Measurements from ENCODE around the gene INHA. TPM values are rescaled to one million over a fixed set of nuclear protein-coding genes. Genes with fewer than 3 reads are reported as not detected.

INHA gene
- total RNA-seq, 2 experiments from 2014 or later, result not detected

DNA sequence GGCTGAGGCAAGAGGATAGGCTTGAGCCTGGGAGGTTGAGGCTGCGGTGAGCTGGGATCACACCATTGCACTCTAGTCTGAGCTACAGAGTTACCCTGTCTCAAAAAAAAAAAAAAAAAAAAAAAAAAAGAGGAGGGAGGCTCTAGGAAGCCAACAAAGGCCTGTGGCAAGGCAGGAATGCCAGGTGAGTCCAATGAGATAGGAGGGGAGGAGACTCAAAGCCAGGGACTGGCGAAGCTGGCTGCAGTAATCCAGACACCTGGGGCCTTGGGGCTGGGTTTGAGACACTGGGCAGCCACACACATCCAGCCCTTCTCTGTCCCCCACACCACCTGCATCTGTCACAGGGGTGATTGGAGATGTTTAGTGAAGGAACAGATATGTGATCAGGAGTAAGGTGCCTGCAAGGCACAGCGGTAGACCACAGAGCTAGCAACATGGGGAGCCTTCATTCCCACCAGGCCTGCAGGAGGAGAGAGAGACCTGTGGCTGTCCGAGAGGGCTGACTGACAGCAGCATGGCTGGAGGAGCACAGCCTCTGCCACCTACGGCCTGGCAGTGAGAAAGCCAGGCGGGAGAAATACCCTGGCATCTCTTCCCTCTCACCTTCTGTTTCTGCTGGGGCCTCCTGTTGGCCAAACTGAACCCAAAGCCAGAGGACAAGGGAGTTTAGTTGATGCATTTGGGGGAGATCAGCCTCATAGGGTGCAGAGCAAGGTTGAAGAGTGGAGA lies 38.0 kb upstream of the INHA start:
- intact Hi-C loops (cut with micrococcal nuclease), result no loop called here
- DNase-seq, result no peak
- Mint-ChIP-seq H3K36me3 (peaks cover 3% of the 10 kb centered on the region), H3K9me3 (no peaks in the 10 kb centered on the region), H3K4me1 (ENCODE audit: low read depth) (no peaks in the 10 kb centered on the region), H3K27me3 (peaks cover 29% of the 10 kb centered on the region), H3K4me3 (no peak overlapping the region), H3K27ac (no peak overlapping the region)
- ChIA-PET POLR2A (no interaction called here), CTCF (interaction anchor here (0.6 to 1.3 kb wide), 5 partner anchors 38 to 142 kb away, joined by 3 to 5 read pairs (median 3); a partner anchor contains a TSS)

DNA sequence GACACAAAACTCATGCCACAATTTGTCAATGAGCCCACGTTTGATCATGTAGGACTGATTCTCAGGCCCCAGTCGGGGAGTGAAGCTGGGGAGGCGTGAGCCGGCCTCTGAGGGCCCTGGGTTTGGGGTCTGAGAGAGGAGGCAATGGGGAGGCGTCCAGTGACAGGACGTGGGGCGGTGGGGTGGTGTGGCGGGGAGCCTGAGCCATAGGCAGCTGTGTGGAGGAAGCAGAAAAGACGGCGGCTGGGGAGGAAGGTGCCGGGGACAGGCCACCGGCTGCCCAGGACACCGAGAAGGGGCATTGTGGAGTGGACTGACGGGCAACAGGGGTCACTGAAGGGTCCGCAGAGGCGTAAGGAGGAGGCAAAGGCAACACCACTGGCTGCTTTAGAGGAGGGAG lies 35.7 kb upstream of the INHA start:
- POLR2A ChIA-PET, result no interaction called here
- H3K36me3 Mint-ChIP-seq, result peaks cover 19% of the 10 kb centered on the region

DNA sequence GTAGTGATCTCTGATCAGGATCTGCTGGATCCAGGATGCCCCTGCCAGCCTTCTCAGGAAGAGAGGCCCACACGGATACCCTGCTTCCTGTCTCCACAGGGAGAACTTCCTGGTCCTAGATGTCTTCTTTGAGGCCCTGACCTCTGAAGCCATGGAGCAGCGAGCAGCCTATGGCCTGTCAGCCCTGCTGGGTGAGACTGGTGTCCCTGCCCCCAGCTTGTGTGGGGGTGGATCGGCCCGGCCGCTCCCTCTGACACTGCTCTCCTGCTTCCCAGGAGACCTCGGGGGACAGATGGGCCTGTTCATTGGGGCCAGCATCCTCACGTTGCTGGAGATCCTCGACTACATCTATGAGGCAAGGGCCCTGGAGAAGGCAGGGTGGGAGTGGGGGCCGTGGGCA lies 35.1 kb upstream of the INHA start:
- intact Hi-C loops (cut with micrococcal nuclease), result no loop called here
- no peak overlapping the region for H3K27ac Mint-ChIP-seq
- CTCF ChIA-PET, result interaction anchor here (1.1 to 1.6 kb wide), 4 partner anchors 40 to 135 kb away, joined by 3 to 5 read pairs (median 3); a partner anchor contains a TSS

More for the DNA sequence above, 35.7 kb upstream of the INHA start:
- no peak for DNase-seq
- peaks cover 4% of the 10 kb centered on the region for H3K4me1 Mint-ChIP-seq (ENCODE audit: low read depth)
- CTCF ChIA-PET, result interaction anchor here (1.2 to 1.6 kb wide), 2 partner anchors 40 to 41 kb away, joined by 3 to 5 read pairs; a partner anchor contains a TSS
- peaks cover 8% of the 10 kb centered on the region for H3K27me3 Mint-ChIP-seq
- no peak overlapping the region for H3K27ac Mint-ChIP-seq
- intact Hi-C loops (cut with micrococcal nuclease), result no loop called here
- no peak overlapping the region for H3K4me3 Mint-ChIP-seq
- H3K9me3 Mint-ChIP-seq, result no peaks in the 10 kb centered on the region

DNA sequence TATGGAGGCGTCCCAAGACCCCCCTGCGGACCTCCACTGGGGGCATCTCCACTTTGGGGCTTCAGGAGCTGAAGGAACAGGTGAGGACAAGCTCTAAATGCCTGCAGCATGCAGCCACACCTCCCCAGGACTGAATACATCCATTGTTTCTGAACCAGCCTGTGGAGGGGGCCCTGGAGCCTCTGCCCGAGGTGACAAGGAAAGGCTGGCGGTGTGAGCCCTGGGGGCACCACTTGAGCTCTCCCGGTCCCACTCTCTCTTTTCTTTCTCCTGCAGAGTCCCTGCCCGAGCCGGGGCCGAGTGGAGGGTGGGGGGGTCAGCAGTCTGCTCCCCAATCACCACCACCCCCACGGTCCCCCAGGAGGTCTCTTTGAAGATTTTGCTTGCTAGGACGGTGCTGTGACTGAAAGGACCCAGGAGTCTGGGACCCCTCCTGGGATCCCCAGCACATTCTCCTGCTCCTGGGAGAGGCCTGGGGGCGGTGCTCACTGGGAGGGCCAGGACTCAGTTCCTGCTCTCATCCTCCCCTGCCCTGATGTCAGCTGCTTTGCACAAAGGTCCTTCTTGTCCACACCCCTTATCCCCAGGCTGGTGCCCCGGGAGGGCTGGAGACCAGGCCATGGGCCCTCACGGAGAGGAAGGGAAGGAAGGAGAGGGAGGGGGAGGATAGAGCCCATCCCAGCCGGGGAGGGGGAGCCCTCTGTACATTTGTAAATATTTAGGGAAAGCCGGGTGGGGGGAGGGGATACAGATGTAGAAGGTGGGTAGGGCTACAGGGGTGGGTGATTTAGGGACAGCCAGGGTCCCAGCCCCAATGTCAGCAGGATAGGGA lies 34.2 kb upstream of the INHA start:
- POLR2A ChIA-PET, result no interaction called here
- H3K36me3 Mint-ChIP-seq, result peaks cover 19% of the 10 kb centered on the region
- CTCF ChIA-PET, result interaction anchor here (1.1 to 4.6 kb wide), 7 partner anchors 8 to 136 kb away, joined by 3 to 47 read pairs (median 5); a partner anchor contains a TSS

More for the DNA sequence above, 35.1 kb upstream of the INHA start:
- no peak for DNase-seq
- peaks cover 4% of the 10 kb centered on the region for H3K27me3 Mint-ChIP-seq
- no peaks in the 10 kb centered on the region for H3K9me3 Mint-ChIP-seq
- H3K4me3 Mint-ChIP-seq, result no peak overlapping the region
- POLR2A ChIA-PET, result no interaction called here
- H3K36me3 Mint-ChIP-seq, result peaks cover 19% of the 10 kb centered on the region
- H3K4me1 Mint-ChIP-seq (ENCODE audit: low read depth), result peaks cover 7% of the 10 kb centered on the region

DNA sequence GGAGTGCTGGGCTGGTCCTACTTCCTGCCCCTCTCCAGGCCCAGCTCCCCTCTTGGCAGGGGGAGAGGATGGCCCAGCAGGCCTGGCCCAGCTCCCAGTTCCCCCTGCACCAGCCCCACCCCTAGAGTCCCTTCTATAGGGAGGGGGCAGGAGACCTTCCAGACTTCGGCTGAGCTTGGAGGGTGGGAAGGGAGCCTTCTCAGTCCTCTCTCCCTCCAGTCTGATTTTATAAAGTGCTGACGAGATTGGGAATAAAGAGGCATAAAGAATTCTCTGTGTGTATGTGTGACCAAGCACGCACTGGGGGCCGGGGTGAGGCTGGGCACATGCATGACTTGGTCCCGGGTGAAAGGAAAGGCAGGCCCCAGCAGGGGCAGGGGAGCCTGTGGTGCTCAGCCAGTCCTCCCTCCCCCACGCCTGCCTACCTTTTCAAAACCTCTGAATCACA lies 33.6 kb upstream of the INHA start:
- H3K4me3 Mint-ChIP-seq, result no peak overlapping the region
- ChIA-PET CTCF (interaction anchor here (1.3 to 4.6 kb wide), 4 partner anchors 9 to 136 kb away, joined by 3 to 47 read pairs (median 8); no protein-coding TSS in a partner anchor), POLR2A (no interaction called here)
- intact Hi-C loops (cut with micrococcal nuclease), result no loop called here
- H3K36me3 Mint-ChIP-seq, result peaks cover 19% of the 10 kb centered on the region
- H3K9me3 Mint-ChIP-seq, result no peaks in the 10 kb centered on the region
- H3K27ac Mint-ChIP-seq, result no peak overlapping the region
- H3K4me1 Mint-ChIP-seq (ENCODE audit: low read depth), result peaks cover 14% of the 10 kb centered on the region
- H3K27me3 Mint-ChIP-seq, result peaks cover 4% of the 10 kb centered on the region
- no peak for DNase-seq

More for the DNA sequence above, 34.2 kb upstream of the INHA start:
- H3K4me1 Mint-ChIP-seq (ENCODE audit: low read depth), result peaks cover 14% of the 10 kb centered on the region
- no peak overlapping the region for H3K27ac Mint-ChIP-seq
- DNase-seq, result no peak
- peaks cover 4% of the 10 kb centered on the region for H3K27me3 Mint-ChIP-seq
- intact Hi-C loops (cut with micrococcal nuclease), result no loop called here
- no peaks in the 10 kb centered on the region for H3K9me3 Mint-ChIP-seq
- no peak overlapping the region for H3K4me3 Mint-ChIP-seq

DNA sequence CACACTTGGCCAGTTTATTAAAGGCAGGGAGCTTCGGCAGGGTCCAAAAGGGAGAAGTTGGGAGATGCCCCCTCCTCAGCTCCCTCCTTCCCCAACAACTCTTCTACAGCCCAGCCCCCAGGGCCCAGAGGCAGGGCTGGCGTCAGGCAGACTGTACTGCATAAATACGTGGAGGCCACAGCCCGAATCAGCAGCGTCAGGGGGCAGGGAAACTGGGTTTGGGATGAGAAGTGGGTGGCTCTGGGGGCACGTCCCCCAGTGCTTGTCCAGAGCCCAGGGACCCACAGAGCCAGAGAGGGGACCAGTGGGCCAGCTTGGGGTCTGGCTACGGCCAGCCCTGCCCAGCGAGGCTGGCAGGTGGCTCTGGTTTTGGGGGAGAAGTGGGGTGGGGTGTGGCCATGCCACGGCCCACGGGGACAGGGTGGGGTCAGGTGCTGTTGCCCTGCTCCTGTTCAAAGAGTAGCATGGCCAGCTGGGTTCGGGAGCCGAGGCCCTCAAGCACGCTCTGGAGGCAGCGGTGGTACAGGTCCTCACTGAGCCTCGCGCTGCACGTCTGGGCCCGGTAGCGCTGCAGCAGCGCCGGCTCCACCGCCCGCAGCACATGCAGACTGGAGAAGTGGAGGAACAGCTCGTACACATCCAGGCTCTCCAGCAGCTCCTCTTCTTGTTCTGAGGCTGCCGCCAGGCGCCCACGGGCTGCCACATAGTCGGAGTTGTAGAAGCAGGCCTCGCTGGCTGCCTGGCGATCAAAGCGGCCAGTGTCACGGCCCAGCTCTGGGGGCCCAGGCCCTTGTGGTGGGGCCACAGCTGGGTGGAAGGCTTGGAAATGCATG lies 32.9 kb upstream of the INHA start:
- H3K27me3 Mint-ChIP-seq, result peaks cover 4% of the 10 kb centered on the region
- DNase-seq, result no peak
- CTCF ChIA-PET, result interaction anchor here (0.7 to 6.6 kb wide), 5 partner anchors 10 to 104 kb away, joined by 3 to 73 read pairs (median 10); no protein-coding TSS in a partner anchor
- POLR2A ChIA-PET, result no interaction called here
- no peaks in the 10 kb centered on the region for H3K9me3 Mint-ChIP-seq
- no peak overlapping the region for H3K4me3 Mint-ChIP-seq
- no peak overlapping the region for H3K27ac Mint-ChIP-seq
- peaks cover 15% of the 10 kb centered on the region for H3K4me1 Mint-ChIP-seq (ENCODE audit: low read depth)
- H3K36me3 Mint-ChIP-seq, result peaks cover 19% of the 10 kb centered on the region
- intact Hi-C loops (cut with micrococcal nuclease), result no loop called here

DNA sequence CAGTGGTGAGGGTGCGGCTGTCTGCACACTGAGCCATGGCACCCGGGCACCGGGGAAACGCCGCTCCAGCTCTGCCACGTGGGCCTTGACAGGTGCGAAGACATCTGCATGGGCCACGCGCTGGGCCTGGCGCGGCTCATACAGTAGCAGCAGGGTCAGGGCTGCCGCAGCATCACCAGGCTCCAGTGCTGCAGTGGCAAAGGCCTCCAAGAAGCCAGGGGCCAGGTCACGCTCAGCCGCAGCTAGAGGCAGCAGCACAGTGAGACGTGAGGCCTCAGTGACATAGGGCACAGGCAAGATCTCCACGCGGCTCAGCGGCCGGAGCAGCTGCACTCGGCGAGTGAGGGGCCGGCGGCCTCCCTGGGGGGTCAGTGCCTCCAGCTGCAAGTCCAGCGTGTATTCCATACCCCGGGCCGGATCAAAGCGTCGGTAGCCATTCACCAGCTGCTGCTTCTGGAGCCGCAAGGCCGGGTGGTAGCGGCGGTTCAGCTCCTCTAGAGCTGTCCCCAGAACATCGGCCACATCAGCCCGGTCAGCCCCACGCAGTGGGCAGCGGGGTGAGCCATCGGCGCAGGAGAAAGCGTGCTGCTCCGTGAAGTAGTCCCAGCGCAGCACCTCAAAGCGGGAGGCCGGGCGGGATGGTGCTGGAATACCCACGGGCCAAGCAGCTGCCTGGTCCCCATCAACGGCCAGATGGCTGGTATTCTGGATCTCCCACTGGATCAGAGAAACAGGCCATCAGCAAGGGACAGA lies 32.0 kb upstream of the INHA start:
- Mint-ChIP-seq H3K27me3 (peaks cover 4% of the 10 kb centered on the region), H3K36me3 (peaks cover 19% of the 10 kb centered on the region), H3K9me3 (no peaks in the 10 kb centered on the region), H3K27ac (no peak overlapping the region), H3K4me1 (ENCODE audit: low read depth) (peaks cover 22% of the 10 kb centered on the region), H3K4me3 (no peak overlapping the region)
- ChIA-PET CTCF (interaction anchor here (0.7 to 6.6 kb wide), 13 partner anchors 10 to 153 kb away, joined by 3 to 73 read pairs (median 10); partner anchors contain the start of genes DNPEP, GMPPA and STK11IP), POLR2A (no interaction called here)
- intact Hi-C loops (cut with micrococcal nuclease), result loop anchor here (10.0 kb wide), 1 partner anchor 365 kb away; the partner anchor contains the start of genes CNPPD1, RETREG2 and SLC23A3
- no peak for DNase-seq

DNA sequence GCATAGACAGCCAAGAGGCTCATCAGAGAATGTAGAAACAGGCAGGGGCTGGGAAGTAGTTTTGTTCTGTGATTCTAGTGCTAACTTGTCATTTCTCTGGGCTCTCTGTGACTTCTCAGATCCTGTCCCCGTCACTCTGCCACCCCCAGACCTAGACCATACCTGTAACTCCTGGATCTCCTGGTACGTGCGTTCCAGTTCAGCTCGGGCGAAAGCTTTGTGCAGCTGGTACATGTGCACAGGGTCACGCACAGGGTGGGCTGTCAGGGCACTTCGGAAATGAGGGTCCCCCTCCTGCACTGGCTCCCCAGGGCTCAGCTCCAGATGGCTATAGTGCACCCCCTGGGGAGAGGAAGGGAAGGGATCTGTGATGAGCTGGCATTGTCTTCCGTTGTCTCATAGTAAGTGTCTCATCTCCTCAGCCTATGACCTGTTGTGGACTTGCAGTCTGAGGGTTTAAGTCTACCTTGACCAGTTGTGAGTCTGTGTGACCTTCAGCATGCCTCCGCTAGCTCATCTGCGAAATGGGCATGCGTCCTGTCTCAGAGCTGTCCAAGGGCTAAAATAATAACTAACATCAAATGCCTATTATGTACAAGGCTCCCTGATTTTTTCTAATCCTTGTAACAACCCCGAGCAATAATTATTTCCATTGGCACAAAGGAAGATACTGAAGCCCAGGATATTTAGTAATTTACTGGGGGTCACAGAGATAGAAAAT lies 31.2 kb upstream of the INHA start:
- H3K9me3 Mint-ChIP-seq, result no peaks in the 10 kb centered on the region
- intact Hi-C loops (cut with micrococcal nuclease), result loop anchor here (1.0 to 10.0 kb wide), 3 partner anchors 101 to 366 kb away; partner anchors contain the start of genes CNPPD1, RETREG2 and SLC23A3
- ChIA-PET POLR2A (no interaction called here), CTCF (interaction anchor here (0.6 to 6.6 kb wide), 28 partner anchors 9 to 185 kb away, joined by 3 to 73 read pairs (median 4); partner anchors contain the start of genes DNPEP, GMPPA, INHA and OBSL1)
- peaks cover 22% of the 10 kb centered on the region for H3K4me1 Mint-ChIP-seq (ENCODE audit: low read depth)
- H3K36me3 Mint-ChIP-seq, result peaks cover 19% of the 10 kb centered on the region
- no peak overlapping the region for H3K27ac Mint-ChIP-seq
- no peak overlapping the region for H3K4me3 Mint-ChIP-seq
- H3K27me3 Mint-ChIP-seq, result no peaks in the 10 kb centered on the region
- DNase-seq, result no peak

DNA sequence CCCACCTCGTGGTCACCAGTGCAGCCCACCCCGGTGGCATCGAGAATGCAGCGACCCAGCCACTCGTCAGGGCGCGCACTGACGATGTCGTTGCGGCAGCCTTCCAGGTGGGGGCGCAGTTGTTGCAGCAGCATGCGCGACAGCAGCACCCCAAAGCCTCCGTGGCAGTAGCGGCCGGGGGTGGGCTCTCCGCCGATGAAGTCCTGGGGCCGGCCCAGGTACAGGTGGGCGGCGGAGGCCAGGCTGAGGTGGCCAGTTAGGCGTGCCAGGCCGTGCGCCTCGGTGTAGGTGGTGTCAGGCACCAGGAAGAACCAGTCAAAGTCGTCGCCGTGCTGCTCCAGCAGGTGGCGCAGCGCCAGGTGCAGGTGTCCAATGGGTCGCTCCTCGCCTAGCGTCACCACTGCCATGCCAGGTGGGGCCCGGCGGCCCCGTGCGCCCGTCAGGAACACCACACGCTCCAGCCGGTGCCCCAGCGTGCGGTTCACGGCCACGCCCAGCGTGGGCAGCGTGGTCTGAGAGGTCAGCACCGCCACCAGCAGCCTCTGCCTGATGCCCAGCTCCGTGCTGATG lies 30.4 kb upstream of the INHA start:
- Mint-ChIP-seq H3K4me3 (peak overlapping the region; percentile 92), H3K27ac (no peak overlapping the region), H3K36me3 (peaks cover 19% of the 10 kb centered on the region), H3K4me1 (ENCODE audit: low read depth) (peaks cover 22% of the 10 kb centered on the region), H3K9me3 (no peaks in the 10 kb centered on the region), H3K27me3 (no peaks in the 10 kb centered on the region)
- ChIA-PET POLR2A (no interaction called here), CTCF (interaction anchor here (0.6 to 6.6 kb wide), 35 partner anchors 10 to 185 kb away, joined by 3 to 73 read pairs (median 4); partner anchors contain the start of genes DNPEP, GMPPA, INHA and OBSL1)
- peak; percentile 91 for DNase-seq
- intact Hi-C loops (cut with micrococcal nuclease), result loop anchor here (1.0 to 10.0 kb wide), 3 partner anchors 101 to 367 kb away; partner anchors contain the start of genes CNPPD1, RETREG2 and SLC23A3
